HS-5 (cell line): ENCODE data around the gene XPNPEP3.
A peak's percentile ranks its signal among the peaks of the same experiment; 100 is the strongest.

Experiments used
- DNase-seq: peaks from one replicate; pipeline ENCODE4 v3.0.0-alpha.2; 2012; ENCODE audit warnings: low read depth

XPNPEP3 gene

DNA sequence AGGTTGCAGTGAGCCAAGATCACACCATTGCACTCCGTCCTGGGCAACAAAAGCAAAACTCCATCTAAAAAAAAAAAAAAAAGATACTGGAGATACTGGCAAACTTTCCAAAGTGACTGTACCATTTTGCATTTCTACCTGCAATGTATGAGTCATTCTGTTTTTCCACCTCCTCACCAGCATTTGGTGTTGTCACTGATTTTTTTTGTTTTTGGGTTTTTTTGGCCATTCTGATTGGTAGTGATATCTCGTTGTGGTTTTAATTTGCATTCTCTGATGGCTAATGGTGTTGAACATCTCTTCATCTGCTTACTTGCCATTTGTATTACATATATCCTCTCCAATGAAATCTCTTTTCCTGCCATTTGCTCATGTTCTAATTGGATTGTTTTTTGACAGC, 82.3 kb downstream of the XPNPEP3 start:
- no peak for DNase-seq

DNA sequence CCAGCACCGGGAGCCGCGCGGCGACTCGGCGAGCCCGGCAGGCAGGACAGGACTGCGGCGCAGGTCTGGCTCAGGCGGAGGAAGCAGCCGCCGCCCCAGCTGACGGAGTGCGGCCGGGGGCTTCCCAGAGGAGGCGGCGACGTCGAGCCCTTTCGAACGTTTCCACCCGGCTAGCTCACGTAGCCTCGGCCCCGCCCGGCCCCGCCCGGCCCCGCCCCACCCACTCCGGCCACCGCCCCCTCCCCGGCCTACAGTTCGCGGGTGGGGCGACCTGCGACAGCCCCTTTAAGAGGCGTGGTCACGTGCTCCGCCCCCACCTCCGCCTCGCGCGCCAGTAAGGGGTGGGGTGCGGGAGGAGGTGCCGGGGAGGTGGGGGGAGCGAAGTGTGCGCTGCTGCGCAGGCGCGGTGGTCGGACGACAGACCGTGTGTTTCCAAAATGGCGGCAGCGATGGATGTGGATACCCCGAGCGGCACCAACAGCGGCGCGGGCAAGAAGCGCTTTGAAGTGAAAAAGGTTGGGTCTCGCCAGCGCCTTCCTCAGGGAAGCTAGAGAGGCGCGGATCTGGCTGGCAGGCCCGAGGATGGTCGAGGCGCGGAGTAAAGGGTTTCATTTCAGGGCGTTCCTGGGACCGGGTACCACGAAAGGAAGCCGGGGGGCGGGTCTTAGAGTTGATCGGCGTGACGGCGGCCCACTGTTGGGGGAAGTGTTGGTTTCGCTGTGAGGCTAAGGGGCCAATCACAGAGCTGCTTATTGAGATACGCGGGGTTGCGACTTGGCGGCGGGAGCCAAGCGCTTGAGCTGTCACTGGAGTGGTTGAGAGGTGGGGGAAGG, 94.2 kb downstream of the XPNPEP3 start, which contains the start of gene RBX1:
Gene RBX1 (plus strand): TSS at position 417 of the 833 bp plus-strand sequence. CDS start 21 bp downstream, at position 438.
- DNase-seq: peak; percentile 95

DNA sequence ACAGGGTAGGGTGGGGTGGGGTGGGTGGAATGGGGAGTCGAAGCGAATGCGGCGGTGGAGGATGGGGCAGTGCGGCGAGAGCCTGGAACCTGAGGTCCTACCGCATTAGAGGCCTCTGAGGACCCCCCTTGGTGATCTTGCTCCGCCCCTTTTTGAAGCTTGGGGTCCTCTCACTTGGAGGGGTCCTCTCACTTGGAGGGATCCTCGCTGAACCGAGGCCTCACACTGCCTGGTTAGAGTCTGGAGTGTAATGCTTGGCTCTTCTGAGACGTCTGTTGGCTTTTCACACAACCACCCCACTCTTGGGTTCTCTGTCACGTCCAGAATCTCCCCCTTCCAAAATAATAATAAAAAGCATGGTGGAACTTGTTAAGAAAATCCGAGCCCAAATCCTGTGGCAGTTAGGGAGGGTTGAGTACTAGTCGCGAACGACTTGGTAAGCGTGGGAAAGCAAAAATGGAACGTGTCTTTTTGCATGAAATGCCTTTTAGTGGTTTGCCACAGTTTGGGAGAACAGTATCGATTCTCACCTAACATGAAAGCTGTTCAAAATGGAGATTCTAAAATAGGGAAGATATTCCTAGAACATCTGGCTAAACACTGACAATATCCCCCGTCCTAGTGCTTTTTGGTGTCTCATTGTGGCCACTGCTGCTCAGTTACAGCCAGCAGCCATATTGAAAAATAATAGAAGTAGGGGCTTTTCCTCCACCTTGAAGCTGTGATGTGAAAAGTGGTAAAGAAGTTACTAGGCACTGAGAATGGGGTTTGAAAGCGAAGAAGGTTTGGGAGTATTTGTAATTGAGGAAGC, 95.1 kb downstream of the XPNPEP3 start:
- no peak for DNase-seq

DNA sequence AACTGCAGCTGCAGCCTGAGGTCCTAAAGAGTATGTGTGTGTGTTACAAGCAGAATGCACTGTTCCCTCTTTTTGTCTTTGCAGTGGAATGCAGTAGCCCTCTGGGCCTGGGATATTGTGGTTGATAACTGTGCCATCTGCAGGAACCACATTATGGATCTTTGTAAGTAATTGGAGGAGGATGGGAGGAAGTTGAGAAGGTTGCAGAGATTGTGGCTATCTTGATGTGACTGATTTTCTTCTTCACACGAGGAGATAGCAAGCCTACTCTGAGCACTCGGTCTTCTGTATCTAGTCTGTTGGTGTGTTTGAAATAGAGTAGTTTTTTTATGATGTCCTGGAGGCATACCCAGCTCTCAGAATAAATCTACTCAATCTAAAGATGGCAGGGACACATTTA, 96.5 kb downstream of the XPNPEP3 start:
- DNase-seq: no peak

DNA sequence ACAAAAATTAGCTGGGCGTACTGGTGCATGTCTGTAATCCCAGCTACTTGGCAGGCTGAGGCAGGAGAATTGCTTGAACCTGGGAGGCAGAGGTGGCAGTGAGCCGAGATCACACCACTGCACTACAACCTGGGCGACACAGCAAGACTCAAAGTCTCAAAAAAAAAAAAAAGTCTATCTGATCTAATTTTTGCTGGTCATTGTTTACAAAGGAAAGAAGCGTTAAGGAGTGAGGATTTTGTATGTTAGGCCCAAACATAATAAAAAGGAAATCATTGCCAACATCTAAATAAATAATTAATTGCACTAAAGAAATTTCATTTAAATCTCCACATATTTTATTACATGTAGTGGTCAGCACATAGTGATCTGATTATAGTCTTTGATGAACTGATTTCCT, 97.2 kb downstream of the XPNPEP3 start:
- no peak for DNase-seq

DNA sequence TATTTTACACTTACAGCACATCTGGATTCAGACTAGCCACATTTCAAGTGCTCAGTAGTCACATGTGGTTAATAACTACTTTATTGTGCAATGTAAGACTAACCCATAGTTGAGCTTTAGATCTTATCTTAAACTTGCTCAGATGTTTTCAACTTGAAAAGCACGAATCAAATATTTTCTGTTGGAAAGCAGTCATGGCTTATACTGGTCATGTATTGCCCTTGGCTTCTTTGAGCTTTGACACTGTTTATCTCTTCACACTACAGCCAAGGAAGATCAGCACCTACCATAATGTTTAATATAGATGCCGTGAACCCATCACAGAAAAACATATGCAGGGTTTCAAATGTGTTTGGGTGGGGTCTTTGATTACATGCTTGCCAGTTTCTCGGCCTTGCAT, 98.6 kb downstream of the XPNPEP3 start:
- no peak for DNase-seq

DNA sequence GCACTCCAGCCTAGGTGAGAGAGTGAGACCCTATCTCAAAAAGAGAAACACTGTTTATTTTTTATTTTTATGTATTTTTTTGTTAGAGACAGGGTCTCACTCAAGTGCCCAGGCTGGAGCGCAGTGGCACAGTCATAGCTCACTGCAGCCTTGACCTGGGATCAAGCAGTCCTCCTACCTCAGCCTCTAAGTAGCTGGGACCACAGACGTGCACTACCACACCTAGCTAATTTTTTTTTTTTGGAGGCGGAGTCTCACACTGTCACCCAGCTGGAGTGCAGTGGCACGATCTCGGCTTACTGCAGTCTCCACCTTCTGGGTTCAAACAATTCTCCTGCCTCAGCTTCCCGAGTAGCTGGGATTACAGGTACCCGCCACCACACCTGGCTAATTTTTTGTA, 100.7 kb downstream of the XPNPEP3 start:
- DNase-seq: no peak

DNA sequence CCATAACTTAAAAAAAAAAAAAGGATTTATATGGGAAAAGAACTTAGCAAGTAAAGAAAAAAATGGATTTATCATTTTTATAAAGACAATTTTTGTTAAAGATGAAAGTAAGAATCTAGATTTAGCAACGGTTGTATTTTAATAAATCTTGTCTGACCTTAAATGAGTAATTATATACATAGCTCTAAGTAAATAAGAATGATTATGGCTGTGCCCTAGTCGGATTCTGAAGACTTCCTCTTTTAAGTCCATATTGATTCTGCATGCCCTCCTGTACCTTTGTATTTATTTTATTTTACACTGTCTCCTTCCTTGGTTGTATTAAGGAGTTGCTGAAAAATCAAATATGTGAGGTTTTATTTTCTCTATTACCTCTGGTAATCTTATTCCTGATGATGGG, 101.4 kb downstream of the XPNPEP3 start:
- DNase-seq: no peak

DNA sequence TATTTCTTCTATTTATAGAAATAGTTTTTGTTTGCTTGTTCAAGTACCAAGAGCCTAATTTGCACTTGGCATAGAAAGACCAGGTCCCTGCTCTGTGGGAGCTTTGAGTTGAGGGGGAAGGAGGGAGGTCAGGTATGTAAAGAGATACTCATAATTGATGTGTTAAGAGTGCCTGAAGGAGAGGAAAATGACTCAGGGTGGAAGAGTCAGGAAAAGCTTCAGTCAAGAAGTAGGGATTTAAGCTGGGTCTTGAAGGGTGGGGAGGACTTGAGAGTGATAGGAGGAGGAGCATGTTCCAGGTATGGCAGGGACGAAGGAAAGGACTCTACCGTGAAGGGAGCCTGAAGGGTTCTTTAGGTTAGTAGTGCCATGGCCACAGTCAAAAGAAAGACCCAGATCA, 103.2 kb downstream of the XPNPEP3 start:
- no peak for DNase-seq

DNA sequence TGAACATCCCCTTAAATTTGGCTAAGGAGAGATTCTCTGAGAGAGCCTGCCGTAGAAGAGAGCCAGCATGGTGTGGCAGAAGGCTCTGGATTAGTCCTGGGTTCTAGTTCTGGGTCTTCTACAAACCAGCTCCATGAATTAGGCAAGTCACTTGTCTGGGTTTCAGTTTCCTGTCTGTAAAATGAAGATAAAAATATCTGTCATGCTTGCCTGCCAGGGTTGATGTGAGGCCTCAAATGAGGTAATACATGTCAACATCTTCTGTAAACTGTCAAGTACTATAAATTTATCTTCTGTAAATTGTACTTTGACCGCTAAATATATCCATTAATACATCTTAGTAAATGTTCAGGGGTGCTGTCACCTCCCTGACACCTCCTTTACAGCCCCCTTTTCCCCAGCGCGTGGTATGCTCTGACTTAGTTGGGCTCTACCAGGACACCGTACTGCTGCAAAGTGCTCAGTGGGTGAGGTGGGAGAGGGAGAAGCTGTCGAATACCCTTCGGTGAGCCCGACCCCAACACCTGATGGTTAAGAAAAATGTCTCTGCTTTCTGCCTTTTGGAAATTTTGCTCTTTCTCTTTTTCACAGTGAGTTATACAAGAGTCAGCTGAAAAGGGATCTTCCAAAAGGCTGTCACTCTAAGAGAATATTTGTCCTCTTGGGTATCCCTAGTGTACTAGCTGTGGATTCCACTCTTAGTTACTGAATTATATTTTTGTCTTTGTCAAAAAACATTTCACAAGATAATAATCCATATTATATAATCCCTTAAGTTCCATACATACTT, 109.2 kb downstream of the XPNPEP3 start:
- no peak for DNase-seq

DNA sequence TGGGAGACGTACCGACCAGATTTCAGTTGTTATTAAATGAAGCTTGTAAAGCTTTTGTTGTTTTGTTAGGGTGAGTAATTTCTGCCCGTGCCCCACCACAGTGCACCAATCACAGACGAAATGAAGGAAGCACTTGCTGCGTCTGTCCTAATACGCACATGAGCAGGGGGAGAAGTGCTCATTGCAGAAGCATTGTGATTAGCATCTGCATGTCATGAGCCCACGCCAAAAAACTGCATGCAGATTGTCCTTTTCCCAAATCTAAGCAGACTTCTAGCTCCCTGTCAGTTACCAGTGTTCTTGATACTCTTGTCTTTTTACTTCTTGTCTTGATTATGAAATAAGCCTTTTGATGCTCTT, 109.8 kb downstream of the XPNPEP3 start:
- DNase-seq: no peak

DNA sequence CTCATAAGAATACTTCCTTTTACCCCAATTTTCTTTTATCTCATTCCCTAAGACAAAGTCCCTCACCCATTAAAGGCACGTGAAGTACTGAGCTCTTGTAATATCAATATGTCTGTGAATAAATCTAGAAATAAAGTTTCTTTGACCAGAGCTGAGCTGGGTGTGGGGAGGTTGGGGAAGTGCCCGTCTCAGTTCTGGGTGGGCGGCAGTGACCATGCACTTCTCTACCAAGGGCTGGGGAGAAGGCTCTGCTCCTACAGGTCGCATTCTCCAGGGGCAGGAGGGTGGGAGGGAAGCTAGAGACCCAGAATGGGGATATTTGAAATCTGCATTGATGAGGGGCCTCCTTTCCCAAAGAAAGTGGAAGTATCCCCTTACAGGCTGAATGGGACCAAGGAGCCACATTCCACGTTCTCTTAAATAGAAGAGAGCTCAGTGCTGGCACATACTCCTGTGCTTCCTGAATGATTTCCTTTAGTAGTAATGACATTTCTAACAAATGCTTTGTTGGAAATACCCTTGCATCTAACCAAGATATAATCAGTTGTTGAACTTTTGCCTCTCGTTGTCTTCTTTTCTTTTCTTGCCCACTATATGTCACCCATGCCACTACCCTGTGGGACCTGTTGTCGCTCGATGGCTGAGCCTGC, 110.3 kb downstream of the XPNPEP3 start:
- DNase-seq: no peak

DNA sequence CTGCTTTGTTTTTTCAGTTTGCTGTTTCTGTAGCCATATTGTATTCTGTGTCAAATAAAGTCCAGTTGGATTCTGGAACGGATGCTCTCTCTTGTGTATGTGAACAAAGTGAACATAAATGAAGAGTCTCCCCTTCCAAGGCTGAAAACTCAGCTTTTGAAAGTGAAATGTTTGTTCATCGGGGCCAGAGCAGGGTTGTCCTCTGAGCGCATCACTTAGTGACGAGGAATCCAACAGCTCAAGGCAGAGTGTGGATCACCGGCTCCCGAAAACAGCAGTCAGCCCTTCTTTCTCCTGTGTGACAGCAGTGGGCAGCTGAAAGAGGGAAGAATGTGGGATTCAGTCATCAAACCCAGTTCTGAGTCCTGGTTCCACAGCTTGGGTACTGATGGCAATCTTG, 115.6 kb downstream of the XPNPEP3 start:
- no peak for DNase-seq

DNA sequence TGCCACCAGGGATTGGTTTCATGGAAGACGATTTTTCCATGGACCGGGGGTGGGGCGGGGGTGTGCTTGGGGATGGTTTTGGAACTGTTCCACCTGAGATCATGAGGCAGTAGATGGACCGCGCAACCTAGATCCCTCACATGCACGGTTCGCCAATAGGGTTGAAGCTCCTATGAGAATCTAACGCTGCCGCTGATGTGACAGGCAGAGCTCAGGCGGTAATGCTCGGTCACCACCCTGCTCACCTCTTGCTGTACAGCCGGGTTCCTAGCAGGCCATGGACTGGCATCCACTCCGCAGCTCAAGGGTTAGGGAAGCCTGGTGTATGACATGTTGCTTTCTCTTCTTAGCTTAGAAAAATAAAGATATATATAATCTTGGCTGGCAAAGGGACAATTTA, 116.2 kb downstream of the XPNPEP3 start:
- DNase-seq: no peak

DNA sequence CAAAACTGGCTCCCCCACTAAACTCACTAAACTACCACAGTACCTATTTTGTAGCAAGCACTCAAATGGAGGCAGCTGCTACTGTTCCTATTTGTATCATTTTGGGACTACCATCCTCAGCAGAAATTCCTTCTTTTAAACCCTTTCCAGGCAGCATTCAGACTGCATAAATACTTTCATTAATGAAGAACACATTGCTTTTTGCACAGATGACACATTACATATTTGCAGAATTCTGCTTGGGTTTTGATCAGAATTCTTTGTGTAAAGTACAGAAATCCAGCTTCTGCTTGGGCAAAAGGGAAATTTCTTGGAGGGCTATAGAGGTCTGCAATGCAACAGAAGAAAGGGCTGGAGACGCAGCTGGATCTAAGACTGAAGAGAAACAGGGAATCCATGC, 118.4 kb downstream of the XPNPEP3 start:
- DNase-seq: peak; percentile 2

DNA sequence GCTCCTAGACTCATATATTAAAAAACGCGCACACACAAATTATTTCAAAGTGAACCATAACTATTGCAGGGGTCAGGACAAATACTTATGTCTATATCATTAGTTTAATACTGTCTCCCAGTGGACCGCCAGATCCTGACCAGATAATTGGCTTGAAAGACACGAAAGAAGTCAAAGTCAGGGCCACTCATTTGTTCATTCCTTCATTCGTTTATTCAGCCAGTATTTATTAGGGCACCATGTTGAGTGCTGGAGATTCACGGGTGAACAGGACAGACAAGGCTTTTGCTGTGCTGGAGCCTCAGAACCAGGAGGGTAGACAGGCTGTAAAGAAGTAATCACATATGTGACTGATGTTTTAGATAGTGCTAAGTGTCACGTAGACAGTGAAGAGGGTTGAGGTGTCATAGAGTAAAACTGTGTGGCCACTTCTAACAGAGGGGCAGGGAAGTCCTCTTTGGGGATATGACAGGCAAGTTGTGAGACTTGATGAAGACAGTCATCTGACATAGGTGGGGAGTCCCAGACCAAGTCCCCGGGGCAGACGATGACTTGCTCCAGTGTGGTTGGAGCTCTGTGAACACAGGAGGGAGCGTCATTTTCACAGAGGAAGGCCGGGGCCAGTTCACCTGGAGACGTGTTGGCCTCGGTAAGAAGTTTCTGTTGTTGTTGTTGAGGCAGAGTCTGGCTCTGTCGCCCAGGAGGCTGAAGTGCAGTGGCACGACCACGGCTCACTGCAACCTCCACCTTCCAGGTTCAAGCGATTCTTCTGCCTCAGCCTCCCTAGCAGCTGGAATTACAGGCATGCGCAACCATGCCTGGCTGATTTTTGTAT, 120.1 kb downstream of the XPNPEP3 start:
- no peak for DNase-seq

DNA sequence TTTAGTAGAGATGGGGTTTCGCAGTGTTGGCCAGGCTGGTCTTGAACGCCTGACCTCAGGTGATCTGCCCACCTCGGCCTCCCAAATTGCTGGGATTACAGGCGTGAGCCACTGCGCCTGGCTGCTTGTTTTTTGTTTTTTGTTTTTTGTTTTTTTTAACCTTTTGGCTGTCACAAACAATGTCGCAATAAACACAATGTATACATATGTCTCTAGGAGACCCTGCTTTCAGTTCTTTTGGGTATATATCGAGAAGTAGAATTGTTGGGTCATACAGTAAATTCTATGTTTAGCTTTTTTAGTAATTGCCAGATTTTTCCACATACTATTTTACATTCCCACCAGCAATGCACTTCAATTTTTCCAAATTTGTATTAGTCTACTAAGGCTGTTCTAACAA, 122.2 kb downstream of the XPNPEP3 start:
- no peak for DNase-seq

DNA sequence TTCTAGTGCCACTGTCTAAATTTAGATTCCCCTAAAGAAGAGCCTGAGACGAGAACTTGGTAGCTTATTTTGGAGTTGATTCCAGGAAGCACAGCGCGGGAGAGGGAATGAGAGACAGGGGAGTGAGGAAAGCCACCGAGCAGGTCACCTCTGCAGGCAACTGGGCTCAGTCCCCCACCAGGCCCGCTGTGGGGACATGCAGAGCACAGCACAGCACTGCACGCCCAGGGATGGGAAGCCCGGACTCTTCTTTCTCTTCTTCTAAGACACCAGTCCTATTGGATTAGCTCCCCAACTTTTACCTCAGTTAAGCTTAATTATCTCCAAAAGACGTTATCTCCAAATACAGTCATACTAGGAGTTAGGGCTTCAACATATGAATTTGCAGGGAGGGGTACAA, 122.9 kb downstream of the XPNPEP3 start:
- no peak for DNase-seq
